Fibroblast of upper back skin (primary cell): ENCODE measurements around the gene RPS5.
A peak's percentile ranks its signal among the peaks of the same experiment; 100 is the strongest.
"Not testable (repeated sequence)": the region's sequence is repeated elsewhere in the genome, so short reads cannot be mapped to it uniquely, and the experiment has no call there.

Experiments
- DNase-seq: peaks from one replicate; pipeline ENCODE4 v3.0.0-alpha.2; 2013

Gene RPS5

GRCh38 chr19:58385891-58386575 lies 1.0 kb upstream of the RPS5 start:
- DNase-seq, result no peak

- DNase-seq, result no peak
Measured at GRCh38 chr19:58387338-58388174, 487 bp downstream of the RPS5 start.

- no peak for DNase-seq
Measured at GRCh38 chr19:58388175-58388526, 1.1 kb downstream of the RPS5 start.

GRCh38 chr19:58392945-58393724 lies 6.1 kb downstream of the RPS5 start:
- DNase-seq, result no peak

GRCh38 chr19:58393725-58394033 lies 6.6 kb downstream of the RPS5 start:
- DNase-seq, result no peak

- no peak for DNase-seq
Measured at GRCh38 chr19:58394821-58395219, 7.8 kb downstream of the RPS5 start.

GRCh38 chr19:58395220-58395978 lies 8.3 kb downstream of the RPS5 start, which contains the start of gene RNF225:
TSS of gene RNF225 (plus strand) at chr19:58395656. CDS start at chr19:58396090, 434 bp downstream.
- no peak for DNase-seq

GRCh38 chr19:58395979-58396627 lies 9.0 kb downstream of the RPS5 start:
- no peak for DNase-seq

GRCh38 chr19:58396691-58397532 lies 9.8 kb downstream of the RPS5 start:
- no peak for DNase-seq

GRCh38 chr19:58397533-58398037 lies 10.5 kb downstream of the RPS5 start:
- DNase-seq, result no peak

- no peak for DNase-seq
Measured at GRCh38 chr19:58398087-58398486, 11.0 kb downstream of the RPS5 start.

- no peak for DNase-seq
Measured at GRCh38 chr19:58398545-58398944, 11.5 kb downstream of the RPS5 start.

- DNase-seq, result no peak
Measured at GRCh38 chr19:58399903-58400302, 12.8 kb downstream of the RPS5 start.

GRCh38 chr19:58400316-58400915 lies 13.3 kb downstream of the RPS5 start:
- no peak for DNase-seq

GRCh38 chr19:58400916-58401839 lies 14.1 kb downstream of the RPS5 start:
- DNase-seq, result peak; percentile 99

GRCh38 chr19:58401840-58402421 lies 14.9 kb downstream of the RPS5 start:
- no peak for DNase-seq

GRCh38 chr19:58403920-58404478 lies 16.9 kb downstream of the RPS5 start:
- DNase-seq, result not testable (repeated sequence)

- no peak for DNase-seq
Measured at GRCh38 chr19:58406818-58407657, 20.0 kb downstream of the RPS5 start.
